WTC11 (cell line): ENCODE results near the gene LYRM1. TPM values are rescaled to one million over a fixed set of nuclear protein-coding genes. Genes with fewer than 3 reads are reported as not detected.

ENCODE experiments used
- ATAC-seq: fragments of 200-7000 bp; cut with Tn5 transposase; 2 replicates; pipeline ENCODE4 v1.10.0; 2021; ENCODE audit warnings: mild to moderate bottlenecking, moderate library complexity
- CTCF ChIA-PET: fragments of 300-600 bp; sonication (Branson Sonifier 250); formaldehyde crosslinking; loops from one replicate; lab custom pipeline; 2021; ENCODE audit warnings: antibody characterized with exemption; lab: Charles Lee
- POLR2A ChIA-PET: fragments of 350-600 bp; sonication (Branson Sonifier 250); formaldehyde crosslinking; loops from one replicate; lab custom pipeline; 2021; ENCODE audit warnings: antibody characterized with exemption; lab: Charles Lee
- DNase-seq: peaks from one replicate; pipeline ENCODE4 v3.0.0; 2021; ENCODE audit warnings: low spot score
- H3K27ac Mint-ChIP-seq: 2 replicates; pipeline ENCODE4 v1.8.0; 2021; ENCODE audit warnings: mixed read lengths
- H3K27me3 Mint-ChIP-seq: 2 replicates; pipeline ENCODE4 v1.8.0; 2021; ENCODE audit warnings: low read depth, mild to moderate bottlenecking, moderate library complexity, mixed read lengths
- H3K36me3 Mint-ChIP-seq: 2 replicates; pipeline ENCODE4 v1.8.0; 2021; ENCODE audit warnings: mixed read lengths
- H3K4me1 Mint-ChIP-seq: 2 replicates; pipeline ENCODE4 v1.8.0; 2022; ENCODE audit warnings: mixed read lengths
- H3K4me3 Mint-ChIP-seq: 2 replicates; pipeline ENCODE4 v1.8.0; 2021; ENCODE audit warnings: mild to moderate bottlenecking, moderate library complexity, mixed read lengths
- H3K9me3 Mint-ChIP-seq: 2 replicates; pipeline ENCODE4 v1.8.0; 2021; ENCODE audit warnings: mixed read lengths
- ELF4 ChIP-seq: sonication (generic); formaldehyde crosslinking; IDR thresholded peaks from 2 replicates; pipeline ENCODE4 v1.8.1; 2022; ENCODE audit warnings: low read depth, mild to moderate bottlenecking, moderate library complexity, missing genetic modification reagents
- FOXP1 ChIP-seq: sonication (generic); formaldehyde crosslinking; IDR thresholded peaks from 2 replicates; pipeline ENCODE4 v1.8.0; 2022; ENCODE audit warnings: missing genetic modification reagents, mild to moderate bottlenecking, moderate library complexity, borderline replicate concordance
- GABPB1 ChIP-seq: sonication (generic); formaldehyde crosslinking; IDR thresholded peaks from 2 replicates; pipeline ENCODE4 v1.8.1; 2023; ENCODE audit warnings: mild to moderate bottlenecking, missing genetic modification reagents
- IRF1 ChIP-seq: sonication (generic); formaldehyde crosslinking; IDR thresholded peaks from 2 replicates; pipeline ENCODE4 v1.8.0; 2023; ENCODE audit warnings: missing genetic modification reagents
- IRF2 ChIP-seq: sonication (generic); formaldehyde crosslinking; IDR thresholded peaks from 2 replicates; pipeline ENCODE4 v1.8.0; 2022; ENCODE audit warnings: low read depth, missing genetic modification reagents, borderline replicate concordance
- MLX ChIP-seq: sonication (generic); formaldehyde crosslinking; IDR thresholded peaks from 2 replicates; pipeline ENCODE4 v1.8.1; 2023; ENCODE audit warnings: mild to moderate bottlenecking, missing genetic modification reagents, moderate library complexity
- NFYB ChIP-seq: sonication (generic); formaldehyde crosslinking; conservative IDR thresholded peaks from 2 replicates; pipeline ENCODE4 v1.8.0; 2022; ENCODE audit warnings: low read depth, missing genetic modification reagents
- NR1H2 ChIP-seq: sonication (generic); formaldehyde crosslinking; IDR thresholded peaks from 2 replicates; pipeline ENCODE4 v1.9.0; 2021; ENCODE audit warnings: mild to moderate bottlenecking, moderate library complexity, missing genetic modification reagents
- OVOL2 ChIP-seq: fragments of 250-450 bp; sonication (Bioruptor Pico); IDR thresholded peaks from 2 replicates; pipeline ENCODE4 v1.9.0; 2021; ENCODE audit warnings: mild to moderate bottlenecking, borderline replicate concordance
- SOX15 ChIP-seq: fragments of 250-450 bp; sonication (Bioruptor Pico); IDR thresholded peaks from 2 replicates; pipeline ENCODE4 v1.9.0; 2021; ENCODE audit warnings: mild to moderate bottlenecking
- TCF7 ChIP-seq: sonication (generic); formaldehyde crosslinking; IDR thresholded peaks from 2 replicates; pipeline ENCODE4 v1.8.0; 2022; ENCODE audit warnings: mild to moderate bottlenecking, low read depth, missing genetic modification reagents, moderate library complexity
- ZNF121 ChIP-seq: sonication (generic); formaldehyde crosslinking; IDR thresholded peaks from 2 replicates; pipeline ENCODE4 v1.8.0; 2023; ENCODE audit warnings: missing genetic modification reagents
- ZNF423 ChIP-seq: fragments of 250-450 bp; sonication (Bioruptor Pico); IDR thresholded peaks from 2 replicates; pipeline ENCODE4 v2.1.2; 2022; ENCODE audit warnings: mild to moderate bottlenecking, moderate library complexity
- ZNF512 ChIP-seq: sonication (generic); formaldehyde crosslinking; IDR thresholded peaks from 2 replicates; pipeline ENCODE4 v1.8.1; 2022; ENCODE audit warnings: missing genetic modification reagents, borderline replicate concordance
- total RNA-seq: library from RNA; stranded (reverse); gene quantifications from 3 replicates; pipeline ENCODE4 v1.2.3, GENCODE V29; 2021
- TF ChIP-seq, protein P1 (sequence below): sonication (generic); formaldehyde crosslinking; IDR thresholded peaks from 2 replicates; pipeline ENCODE4 v1.8.1; 2022; ENCODE audit warnings: mild to moderate bottlenecking, missing genetic modification reagents, moderate library complexity, borderline replicate concordance
- TF ChIP-seq, protein P2 (sequence below): sonication (generic); formaldehyde crosslinking; IDR thresholded peaks from 2 replicates; pipeline ENCODE4 v1.8.1; 2023; ENCODE audit warnings: mild to moderate bottlenecking, missing genetic modification reagents, moderate library complexity
- TF ChIP-seq, protein P3 (sequence below): sonication (generic); formaldehyde crosslinking; conservative IDR thresholded peaks from 2 replicates; pipeline ENCODE4 v1.8.1; 2023; ENCODE audit warnings: mild to moderate bottlenecking, low read depth, missing genetic modification reagents, moderate library complexity
- TF ChIP-seq, protein P4 (sequence below): sonication (generic); formaldehyde crosslinking; IDR thresholded peaks from 2 replicates; pipeline ENCODE4 v1.8.0; 2022; ENCODE audit warnings: mild to moderate bottlenecking, missing genetic modification reagents
- TF ChIP-seq, protein P5 (sequence below): fragments of 200-600 bp; IDR thresholded peaks from 2 replicates; pipeline ENCODE4 v1.8.0; 2022; ENCODE audit warnings: antibody characterized with exemption
- TF ChIP-seq, protein P6 (sequence below): sonication (generic); formaldehyde crosslinking; IDR thresholded peaks from 2 replicates; pipeline ENCODE4 v1.8.1; 2022; ENCODE audit warnings: low read depth, missing genetic modification reagents, borderline replicate concordance
- TF ChIP-seq, protein P7 (sequence below): sonication (generic); formaldehyde crosslinking; conservative IDR thresholded peaks from 2 replicates; pipeline ENCODE4 v1.8.1; 2022; ENCODE audit warnings: mild to moderate bottlenecking, missing genetic modification reagents

Gene LYRM1
- total RNA-seq, 1 experiment from 2014 or later: 11.4 TPM

GRCh38 chr16:20904507-20905081, 4.0 kb downstream of the LYRM1 start (continued):
- TF ChIP-seq OVOL2 (CRISPR knock-in tag): no peak
- TF ChIP-seq, protein P1, sequence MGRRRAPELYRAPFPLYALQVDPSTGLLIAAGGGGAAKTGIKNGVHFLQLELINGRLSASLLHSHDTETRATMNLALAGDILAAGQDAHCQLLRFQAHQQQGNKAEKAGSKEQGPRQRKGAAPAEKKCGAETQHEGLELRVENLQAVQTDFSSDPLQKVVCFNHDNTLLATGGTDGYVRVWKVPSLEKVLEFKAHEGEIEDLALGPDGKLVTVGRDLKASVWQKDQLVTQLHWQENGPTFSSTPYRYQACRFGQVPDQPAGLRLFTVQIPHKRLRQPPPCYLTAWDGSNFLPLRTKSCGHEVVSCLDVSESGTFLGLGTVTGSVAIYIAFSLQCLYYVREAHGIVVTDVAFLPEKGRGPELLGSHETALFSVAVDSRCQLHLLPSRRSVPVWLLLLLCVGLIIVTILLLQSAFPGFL: no peak
- TF ChIP-seq TCF7 (CRISPR knock-in tag): no peak
- no peak for TF ChIP-seq NFYB (CRISPR knock-in tag)
- TF ChIP-seq, protein P2, sequence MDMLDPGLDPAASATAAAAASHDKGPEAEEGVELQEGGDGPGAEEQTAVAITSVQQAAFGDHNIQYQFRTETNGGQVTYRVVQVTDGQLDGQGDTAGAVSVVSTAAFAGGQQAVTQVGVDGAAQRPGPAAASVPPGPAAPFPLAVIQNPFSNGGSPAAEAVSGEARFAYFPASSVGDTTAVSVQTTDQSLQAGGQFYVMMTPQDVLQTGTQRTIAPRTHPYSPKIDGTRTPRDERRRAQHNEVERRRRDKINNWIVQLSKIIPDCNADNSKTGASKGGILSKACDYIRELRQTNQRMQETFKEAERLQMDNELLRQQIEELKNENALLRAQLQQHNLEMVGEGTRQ: no peak
- no peak for TF ChIP-seq ELF4 (CRISPR knock-in tag)
- TF ChIP-seq NR1H2 (CRISPR knock-in tag): no peak
- no peak for TF ChIP-seq MLX (CRISPR knock-in tag)
- TF ChIP-seq SOX15: no peak
- TF ChIP-seq IRF1: no peak

DNA sequence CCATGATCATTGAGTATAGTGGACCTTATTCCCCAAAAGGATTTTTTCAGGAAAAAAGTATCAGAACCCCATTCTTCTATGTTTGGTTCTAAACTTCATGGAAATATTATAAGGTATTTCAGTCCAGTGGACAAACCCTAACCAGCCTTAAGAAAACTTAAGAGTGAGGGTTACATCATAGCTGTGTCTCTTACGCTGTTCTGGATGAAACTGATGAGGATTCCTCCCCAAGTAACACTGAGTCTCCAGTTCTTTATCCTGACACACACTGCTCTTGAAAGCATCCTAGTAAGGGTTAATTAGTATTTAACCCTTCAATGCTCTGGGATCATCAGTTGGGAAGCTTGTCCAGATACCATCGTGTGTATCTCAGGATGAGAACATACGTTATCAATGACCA, 5.0 kb downstream of the LYRM1 start:
- H3K9me3 Mint-ChIP-seq: no peaks in the 10 kb centered on the region
- ChIA-PET POLR2A (no interaction called here), CTCF (no interaction called here)
- TF ChIP-seq, protein P3, sequence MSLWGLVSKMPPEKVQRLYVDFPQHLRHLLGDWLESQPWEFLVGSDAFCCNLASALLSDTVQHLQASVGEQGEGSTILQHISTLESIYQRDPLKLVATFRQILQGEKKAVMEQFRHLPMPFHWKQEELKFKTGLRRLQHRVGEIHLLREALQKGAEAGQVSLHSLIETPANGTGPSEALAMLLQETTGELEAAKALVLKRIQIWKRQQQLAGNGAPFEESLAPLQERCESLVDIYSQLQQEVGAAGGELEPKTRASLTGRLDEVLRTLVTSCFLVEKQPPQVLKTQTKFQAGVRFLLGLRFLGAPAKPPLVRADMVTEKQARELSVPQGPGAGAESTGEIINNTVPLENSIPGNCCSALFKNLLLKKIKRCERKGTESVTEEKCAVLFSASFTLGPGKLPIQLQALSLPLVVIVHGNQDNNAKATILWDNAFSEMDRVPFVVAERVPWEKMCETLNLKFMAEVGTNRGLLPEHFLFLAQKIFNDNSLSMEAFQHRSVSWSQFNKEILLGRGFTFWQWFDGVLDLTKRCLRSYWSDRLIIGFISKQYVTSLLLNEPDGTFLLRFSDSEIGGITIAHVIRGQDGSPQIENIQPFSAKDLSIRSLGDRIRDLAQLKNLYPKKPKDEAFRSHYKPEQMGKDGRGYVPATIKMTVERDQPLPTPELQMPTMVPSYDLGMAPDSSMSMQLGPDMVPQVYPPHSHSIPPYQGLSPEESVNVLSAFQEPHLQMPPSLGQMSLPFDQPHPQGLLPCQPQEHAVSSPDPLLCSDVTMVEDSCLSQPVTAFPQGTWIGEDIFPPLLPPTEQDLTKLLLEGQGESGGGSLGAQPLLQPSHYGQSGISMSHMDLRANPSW (CRISPR knock-in tag): no peak
- TF ChIP-seq IRF2 (CRISPR knock-in tag) (no peak), FOXP1 (CRISPR knock-in tag) (no peak), ZNF423 (CRISPR knock-in tag) (no peak), GABPB1 (CRISPR knock-in tag) (no peak), ZNF512 (CRISPR knock-in tag) (no peak), NFYB (CRISPR knock-in tag) (no peak), ZNF121 (CRISPR knock-in tag) (no peak)
- TF ChIP-seq, protein P4, sequence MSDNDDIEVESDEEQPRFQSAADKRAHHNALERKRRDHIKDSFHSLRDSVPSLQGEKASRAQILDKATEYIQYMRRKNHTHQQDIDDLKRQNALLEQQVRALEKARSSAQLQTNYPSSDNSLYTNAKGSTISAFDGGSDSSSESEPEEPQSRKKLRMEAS (CRISPR knock-in tag): no peak
- TF ChIP-seq, protein P5, sequence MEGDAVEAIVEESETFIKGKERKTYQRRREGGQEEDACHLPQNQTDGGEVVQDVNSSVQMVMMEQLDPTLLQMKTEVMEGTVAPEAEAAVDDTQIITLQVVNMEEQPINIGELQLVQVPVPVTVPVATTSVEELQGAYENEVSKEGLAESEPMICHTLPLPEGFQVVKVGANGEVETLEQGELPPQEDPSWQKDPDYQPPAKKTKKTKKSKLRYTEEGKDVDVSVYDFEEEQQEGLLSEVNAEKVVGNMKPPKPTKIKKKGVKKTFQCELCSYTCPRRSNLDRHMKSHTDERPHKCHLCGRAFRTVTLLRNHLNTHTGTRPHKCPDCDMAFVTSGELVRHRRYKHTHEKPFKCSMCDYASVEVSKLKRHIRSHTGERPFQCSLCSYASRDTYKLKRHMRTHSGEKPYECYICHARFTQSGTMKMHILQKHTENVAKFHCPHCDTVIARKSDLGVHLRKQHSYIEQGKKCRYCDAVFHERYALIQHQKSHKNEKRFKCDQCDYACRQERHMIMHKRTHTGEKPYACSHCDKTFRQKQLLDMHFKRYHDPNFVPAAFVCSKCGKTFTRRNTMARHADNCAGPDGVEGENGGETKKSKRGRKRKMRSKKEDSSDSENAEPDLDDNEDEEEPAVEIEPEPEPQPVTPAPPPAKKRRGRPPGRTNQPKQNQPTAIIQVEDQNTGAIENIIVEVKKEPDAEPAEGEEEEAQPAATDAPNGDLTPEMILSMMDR: no peak
- TF ChIP-seq, protein P6, sequence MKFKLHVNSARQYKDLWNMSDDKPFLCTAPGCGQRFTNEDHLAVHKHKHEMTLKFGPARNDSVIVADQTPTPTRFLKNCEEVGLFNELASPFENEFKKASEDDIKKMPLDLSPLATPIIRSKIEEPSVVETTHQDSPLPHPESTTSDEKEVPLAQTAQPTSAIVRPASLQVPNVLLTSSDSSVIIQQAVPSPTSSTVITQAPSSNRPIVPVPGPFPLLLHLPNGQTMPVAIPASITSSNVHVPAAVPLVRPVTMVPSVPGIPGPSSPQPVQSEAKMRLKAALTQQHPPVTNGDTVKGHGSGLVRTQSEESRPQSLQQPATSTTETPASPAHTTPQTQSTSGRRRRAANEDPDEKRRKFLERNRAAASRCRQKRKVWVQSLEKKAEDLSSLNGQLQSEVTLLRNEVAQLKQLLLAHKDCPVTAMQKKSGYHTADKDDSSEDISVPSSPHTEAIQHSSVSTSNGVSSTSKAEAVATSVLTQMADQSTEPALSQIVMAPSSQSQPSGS (CRISPR knock-in tag): no peak
- TF ChIP-seq, protein P7, sequence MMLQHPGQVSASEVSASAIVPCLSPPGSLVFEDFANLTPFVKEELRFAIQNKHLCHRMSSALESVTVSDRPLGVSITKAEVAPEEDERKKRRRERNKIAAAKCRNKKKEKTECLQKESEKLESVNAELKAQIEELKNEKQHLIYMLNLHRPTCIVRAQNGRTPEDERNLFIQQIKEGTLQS (CRISPR knock-in tag): no peak
- H3K27me3 Mint-ChIP-seq: no peaks in the 10 kb centered on the region
- no peak for DNase-seq
- no peak for ATAC-seq
- no peak overlapping the region for H3K27ac Mint-ChIP-seq
- H3K4me3 Mint-ChIP-seq: no peak overlapping the region
- peaks cover 33% of the 10 kb centered on the region for H3K4me1 Mint-ChIP-seq
- no peaks in the 10 kb centered on the region for H3K36me3 Mint-ChIP-seq
